ENCODE results near the gene CDK5RAP2. TPM values are rescaled to one million over a fixed set of nuclear protein-coding genes. Genes with fewer than 3 reads are reported as not detected.

The CDK5RAP2 gene
- total and polyA plus RNA-seq, 10 of the 15 experiments (the other 5 are each of a cell fraction or from before 2014, with no cell fraction given): 16.2 to 53.5 (median 34.5) TPM

GRCh38 chr9:120526534-120526933 lies 53.4 kb downstream of the CDK5RAP2 start:
- H3K36me3 ChIP-seq (ENCODE audit: control insufficient read depth in 2 of 2, insufficient read depth in 2 of 2, low read length in 1 of 2): peaks cover 20 to 30% of the 10 kb centered on the region in 2 experiments
- POLR2A ChIA-PET: no interaction called here
- intact Hi-C loops (cut with micrococcal nuclease; ENCODE audit: unreplicated experiment) (no loop called here), in situ Hi-C loops (cut with MboI) (no loop called here)
- TF ChIP-seq MLLT1 (IDR thresholded peaks at IDR 0.05) (no peak), ATF7 (IDR thresholded peaks at IDR 0.05; ENCODE audit: low read depth) (no peak), ZSCAN29 (IDR thresholded peaks at IDR 0.05) (no peak), JUND (IDR thresholded peaks at IDR 0.05; ENCODE audit: low read depth, low read length) (no peak), CBFB (IDR thresholded peaks at IDR 0.05; ENCODE audit: low read depth) (no peak), TBL1XR1 (IDR thresholded peaks at IDR 0.05; ENCODE audit: low read depth, low read length) (no peak)
- CTCF ChIA-PET: interaction anchor here (0.8 to 1.0 kb wide), 2 partner anchors 13 to 17 kb away, joined by 3 read pairs; no protein-coding TSS in a partner anchor
- H3K4me1 ChIP-seq (ENCODE audit: control insufficient read depth, insufficient read depth, low read length): no peaks in the 10 kb centered on the region
- BruUV-seq (replicated peaks): no TSS peak
- H3K27me3 ChIP-seq (replicated peaks in 1 of 2; ENCODE audit: control insufficient read depth in 2 of 2, insufficient read depth in 2 of 2, low read length in 1 of 2): no peaks in the 10 kb centered on the region
- no peak overlapping the region for H2AFZ ChIP-seq (ENCODE audit: control insufficient read depth, low read depth, low read length)
- no peak overlapping the region for H3K4me2 ChIP-seq (ENCODE audit: control insufficient read depth, insufficient read depth)
- no peak overlapping the region for H3K27ac ChIP-seq (ENCODE audit: control insufficient read depth, insufficient read depth)
- H4K20me1 ChIP-seq (ENCODE audit: control insufficient read depth, insufficient read depth): no peaks in the 10 kb centered on the region
- H3K9ac ChIP-seq (ENCODE audit: control insufficient read depth, insufficient read depth, low read length): no peak overlapping the region
- ATAC-seq (no peak), FAIRE-seq (no peak), DNase-seq (ENCODE audit: low read depth, low spot score) (no peak)
- no peaks in the 10 kb centered on the region for H3K9me3 ChIP-seq (replicated peaks; ENCODE audit: control insufficient read depth, insufficient read depth, low read length)
- RAD21 ChIA-PET (ENCODE audit: unreplicated experiment): no interaction called here
- SMC1A ChIA-PET (ENCODE audit: uncharacterized antibody, unreplicated experiment): interaction anchor here (1.5 kb wide), 1 partner anchor 8 kb away, joined by 3 read pairs; no protein-coding TSS in a partner anchor
- WGBS (ENCODE audit: insufficient coverage, insufficient replicate concordance, low lambda C conversion rate, missing lambda C conversion rate): 97% methylated on average over 3 of the region's 3 CpGs
- H3K4me3 ChIP-seq: no peak overlapping the region
- H3K79me2 ChIP-seq (ENCODE audit: control insufficient read depth, insufficient read depth, low read length): no peaks in the 10 kb centered on the region

GRCh38 chr9:120524863-120525262 lies 55.1 kb downstream of the CDK5RAP2 start:
- Histone ChIP-seq H3K27me3 (replicated peaks in 1 of 2; ENCODE audit: control insufficient read depth in 2 of 2, insufficient read depth in 2 of 2, low read length in 1 of 2) (no peaks in the 10 kb centered on the region), H3K27ac (ENCODE audit: control insufficient read depth, insufficient read depth) (no peak overlapping the region), H3K9ac (ENCODE audit: control insufficient read depth, insufficient read depth, low read length) (no peak overlapping the region), H3K79me2 (ENCODE audit: control insufficient read depth, insufficient read depth, low read length) (no peaks in the 10 kb centered on the region), H3K4me1 (ENCODE audit: control insufficient read depth, insufficient read depth, low read length) (no peaks in the 10 kb centered on the region), H3K4me2 (ENCODE audit: control insufficient read depth, insufficient read depth) (no peak overlapping the region), H4K20me1 (ENCODE audit: control insufficient read depth, insufficient read depth) (no peaks in the 10 kb centered on the region), H3K9me3 (replicated peaks; ENCODE audit: control insufficient read depth, insufficient read depth, low read length) (no peaks in the 10 kb centered on the region), H2AFZ (ENCODE audit: control insufficient read depth, low read depth, low read length) (no peak overlapping the region), H3K4me3 (no peak overlapping the region), H3K36me3 (ENCODE audit: control insufficient read depth in 2 of 2, insufficient read depth in 2 of 2, low read length in 1 of 2) (peaks cover 19 to 34% of the 10 kb centered on the region in 2 experiments)
- POLR2A ChIA-PET: no interaction called here
- intact Hi-C loops (cut with micrococcal nuclease; ENCODE audit: unreplicated experiment): no loop called here
- BruUV-seq (replicated peaks): no TSS peak
- TF ChIP-seq PAX5 (IDR thresholded peaks at IDR 0.05; ENCODE audit: borderline replicate concordance, low read depth, low read length) (no peak), MYB (IDR thresholded peaks at IDR 0.05; ENCODE audit: borderline replicate concordance, low read depth, low read length) (no peak), IKZF2 (IDR thresholded peaks at IDR 0.05) (no peak), POLR2AphosphoS2 (IDR thresholded peaks at IDR 0.05; ENCODE audit: low read depth, low read length) (no peak), IKZF1 (conservative IDR thresholded peaks at IDR 0.05) (no peak), BHLHE40 (IDR thresholded peaks at IDR 0.05; ENCODE audit: borderline replicate concordance in 1 of 2, low read depth in 2 of 2, low read length in 1 of 2) (no peak), ZNF274 (IDR thresholded peaks at IDR 0.05; ENCODE audit: insufficient read depth, insufficient read length) (no peak)
- RAD21 ChIA-PET (ENCODE audit: unreplicated experiment): no interaction called here
- DNase-seq (ENCODE audit: low read depth, low spot score) (no peak), ATAC-seq (no peak), FAIRE-seq (no peak)
- CTCF ChIA-PET: no interaction called here
- SMC1A ChIA-PET (ENCODE audit: uncharacterized antibody, unreplicated experiment): interaction anchor here (1.5 kb wide), 2 partner anchors 10 to 16 kb away, joined by 3 read pairs; no protein-coding TSS in a partner anchor
- WGBS (ENCODE audit: insufficient coverage, insufficient replicate concordance, low lambda C conversion rate, missing lambda C conversion rate): 60% methylated on average over 3 of the region's 3 CpGs
- in situ Hi-C loops (cut with MboI): no loop called here
